Spleen (tissue), 11 donors: ENCODE measurements around the gene CRELD2. TPM values are rescaled to one million over a fixed set of nuclear protein-coding genes. Genes with fewer than 3 reads are reported as not detected.

ENCODE experiments used
- DNase-seq: peaks from one replicate; pipeline ENCODE4 v3.0.0-alpha.2; 2020
- H3K27ac ChIP-seq, 8 donors: fragments of 200-600 bp; sonication (generic) in 7 of 8; 1 replicate in 4 of 8; 2 replicates in 4 of 8; pipeline versions ENCODE4 v1.5.0 to v1.8.0; 2016 to 2021; ENCODE audit warnings: inconsistent platforms in 4 of 8, mild to moderate bottlenecking in 4 of 8, moderate library complexity in 1 of 8
- H3K27me3 ChIP-seq, 7 donors: fragments of 200-600 bp; sonication (generic) in 6 of 7; replicated peaks in 1 of 7; 1 replicate in 4 of 7; 2 replicates in 3 of 7; pipeline versions ENCODE4 v1.5.0 to v1.8.0; 2016 to 2021; ENCODE audit warnings: inconsistent platforms in 3 of 7, mild to moderate bottlenecking in 1 of 7
- H3K36me3 ChIP-seq, 6 donors: fragments of 200-600 bp; sonication (generic) in 5 of 6; 1 replicate in 4 of 6; 2 replicates in 2 of 6; pipeline versions ENCODE4 v1.5.0 to v1.8.0; 2016 to 2021; ENCODE audit warnings: inconsistent platforms in 2 of 6
- H3K4me1 ChIP-seq, 6 donors: fragments of 200-600 bp; sonication (generic) in 5 of 6; 1 replicate in 3 of 6; 2 replicates in 3 of 6; pipeline versions ENCODE4 v1.5.0 to v1.8.0; 2016 to 2021; ENCODE audit warnings: inconsistent platforms in 3 of 6
- H3K4me3 ChIP-seq, 8 donors: fragments of 200-600 bp; sonication (generic) in 7 of 8; 1 replicate in 4 of 8; 2 replicates in 4 of 8; pipeline versions ENCODE4 v1.5.0 to v1.8.0; 2016 to 2021; ENCODE audit warnings: inconsistent platforms in 4 of 8, mild to moderate bottlenecking in 4 of 8, moderate library complexity in 2 of 8
- H3K9me3 ChIP-seq, 8 donors: fragments of 200-600 bp; sonication (generic) in 7 of 8; 1 replicate in 4 of 8; 2 replicates in 4 of 8; pipeline versions ENCODE4 v1.5.0 to v1.8.0; 2016 to 2021; ENCODE audit warnings: inconsistent platforms in 4 of 8
- POLR2A ChIP-seq, 3 donors: fragments of 450-650 bp; IDR thresholded peaks; one replicate each; pipeline ENCODE4 v1.5.1; 2017; ENCODE audit warnings: antibody characterized with exemption in 3 of 3, mild to moderate bottlenecking in 1 of 3
- POLR2AphosphoS5 ChIP-seq, 3 donors: sonication (generic); formaldehyde crosslinking; IDR thresholded peaks; one replicate each; pipeline ENCODE4 v1.5.1; 2017; ENCODE audit warnings: antibody characterized with exemption in 3 of 3
- WGBS, 5 donors: extraction: QIAGEN DNeasy Blood & Tissue Kit in 3 of 5; methylation state at CpG; one replicate each; pipeline versions ENCODE4 v1.1.5 to v1.1.7; 2013 to 2018; 5-methylcytosine and 5-hydroxymethylcytosine counted together
- intact Hi-C: fragments of 100-400 bp; cut with DNase I; formaldehyde crosslinking; loops from one replicate; pipeline ENCODE4 v1.15.0; 2023; ENCODE audit warnings: low total_unique reads
- polyA plus RNA-seq, 3 donors: library from polyadenylated mRNA; stranded (reverse); fragments of 200-250 nt; gene quantifications; one replicate each; pipeline ENCODE4 v1.2.1, GENCODE V29; 2013
- total RNA-seq, 7 donors: library from RNA; depleted of rRNA in 3 of 7; stranded (reverse); fragments of >200 nt in 3 of 7; fragmentation: NEBNext Ultra II Directional in 4 of 7; extraction: Animal tissue kit (Norgen Biotek cat#: 25700) in 4 of 7; gene quantifications; one replicate each; pipeline versions ENCODE4 v1.1.0 to v1.2.1, GENCODE V29; 2016 to 2021
- TF ChIP-seq, protein P1 (sequence below), 11 experiments: fragments of 200-600 bp in 7 of 11; fragments of 450-650 bp in 4 of 11; sonication (generic) in 4 of 11; IDR thresholded peaks in 8 of 11; conservative IDR thresholded peaks in 3 of 11; 1 replicate in 7 of 11; 2 replicates in 4 of 11; pipeline versions ENCODE4 v1.4.0 to v1.8.0; 2016 to 2021; ENCODE audit warnings: antibody characterized with exemption in 11 of 11, inconsistent platforms in 4 of 11, mild to moderate bottlenecking in 1 of 11
- donor health status: healthy with polysubstance abuse.
- donor health status: DM: no; HTN: no; CAD: no; lungs with moderate emphysema.
- donor health status: DM: no; HTN: no; CAD: no.
- donor health status: Bipolar disorder and iron deficiency.
- donor health status: healthy.
- donor health status: DM: no; HTN: no; CAD: no.
- donor health status: DM: yes; HTN: yes; CAD: no.

Gene CRELD2
- total and polyA plus RNA-seq, 10 donors: 16.2 to 46.3 (median 34.9) TPM

- no peak overlapping the region for H3K4me3 ChIP-seq
- peaks cover 0 to 28% (median 8%) of the 10 kb centered on the region in 6 donors for H3K4me1 ChIP-seq
- H3K36me3 ChIP-seq: peaks cover 5 to 64% (median 37%) of the 10 kb centered on the region in 6 donors
- DNase-seq: no peak
- no peaks in the 10 kb centered on the region for H3K27me3 ChIP-seq
- intact Hi-C loops: no loop called here
- H3K9me3 ChIP-seq: no peaks in the 10 kb centered on the region
- no peak for TF ChIP-seq POLR2A (IDR thresholded peaks at IDR 0.05)
- TF ChIP-seq, protein P1, sequence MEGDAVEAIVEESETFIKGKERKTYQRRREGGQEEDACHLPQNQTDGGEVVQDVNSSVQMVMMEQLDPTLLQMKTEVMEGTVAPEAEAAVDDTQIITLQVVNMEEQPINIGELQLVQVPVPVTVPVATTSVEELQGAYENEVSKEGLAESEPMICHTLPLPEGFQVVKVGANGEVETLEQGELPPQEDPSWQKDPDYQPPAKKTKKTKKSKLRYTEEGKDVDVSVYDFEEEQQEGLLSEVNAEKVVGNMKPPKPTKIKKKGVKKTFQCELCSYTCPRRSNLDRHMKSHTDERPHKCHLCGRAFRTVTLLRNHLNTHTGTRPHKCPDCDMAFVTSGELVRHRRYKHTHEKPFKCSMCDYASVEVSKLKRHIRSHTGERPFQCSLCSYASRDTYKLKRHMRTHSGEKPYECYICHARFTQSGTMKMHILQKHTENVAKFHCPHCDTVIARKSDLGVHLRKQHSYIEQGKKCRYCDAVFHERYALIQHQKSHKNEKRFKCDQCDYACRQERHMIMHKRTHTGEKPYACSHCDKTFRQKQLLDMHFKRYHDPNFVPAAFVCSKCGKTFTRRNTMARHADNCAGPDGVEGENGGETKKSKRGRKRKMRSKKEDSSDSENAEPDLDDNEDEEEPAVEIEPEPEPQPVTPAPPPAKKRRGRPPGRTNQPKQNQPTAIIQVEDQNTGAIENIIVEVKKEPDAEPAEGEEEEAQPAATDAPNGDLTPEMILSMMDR (IDR thresholded peaks at IDR 0.05 in 8 of 11, conservative IDR thresholded peaks at IDR 0.05 in 3 of 11): no peak
- no peak for TF ChIP-seq POLR2AphosphoS5 (IDR thresholded peaks at IDR 0.05)
- no peak overlapping the region for H3K27ac ChIP-seq
- WGBS, 5 donors: 82 to 88% (median 86%) methylated on average over 21 of the region's 21 CpGs
These were observed 35.7 kb upstream of the CRELD2 start for GRCh38 chr22:49882519-49883293.

- Histone ChIP-seq H3K4me3 (no peak overlapping the region), H3K27ac (no peak overlapping the region), H3K36me3 (peaks cover 5 to 65% (median 36%) of the 10 kb centered on the region in 6 donors), H3K4me1 (peaks cover 0 to 28% (median 8%) of the 10 kb centered on the region in 6 donors), H3K9me3 (no peaks in the 10 kb centered on the region), H3K27me3 (no peaks in the 10 kb centered on the region)
- DNase-seq: no peak
- WGBS, 5 donors: 92 to 98% (median 94%) methylated on average over 4 of the region's 4 CpGs
- TF ChIP-seq, protein P1 (IDR thresholded peaks at IDR 0.05 in 8 of 11, conservative IDR thresholded peaks at IDR 0.05 in 3 of 11): no peak
- TF ChIP-seq POLR2AphosphoS5 (IDR thresholded peaks at IDR 0.05): no peak
- no peak for TF ChIP-seq POLR2A (IDR thresholded peaks at IDR 0.05)
- intact Hi-C loops: no loop called here
These were observed 35.2 kb upstream of the CRELD2 start for GRCh38 chr22:49883294-49883640.

GRCh38 chr22:49884075-49884474 lies 34.4 kb upstream of the CRELD2 start:
- WGBS, 5 donors: 95 to 99% (median 96%) methylated on average over 20 of the region's 20 CpGs
- H3K9me3 ChIP-seq: peaks cover 0 to under 1% (median 0%) of the 10 kb centered on the region in 8 donors
- peak; percentile 43 for DNase-seq
- H3K27me3 ChIP-seq: no peaks in the 10 kb centered on the region
- peaks cover 0 to 28% (median 8%) of the 10 kb centered on the region in 6 donors for H3K4me1 ChIP-seq
- no peak overlapping the region for H3K27ac ChIP-seq
- TF ChIP-seq POLR2AphosphoS5 (IDR thresholded peaks at IDR 0.05) (no peak), POLR2A (IDR thresholded peaks at IDR 0.05) (no peak)
- TF ChIP-seq, protein P1 (IDR thresholded peaks at IDR 0.05 in 8 of 11, conservative IDR thresholded peaks at IDR 0.05 in 3 of 11): no peak
- no peak overlapping the region for H3K4me3 ChIP-seq
- H3K36me3 ChIP-seq: peaks cover 5 to 68% (median 40%) of the 10 kb centered on the region in 6 donors
- intact Hi-C loops: no loop called here

DNA sequence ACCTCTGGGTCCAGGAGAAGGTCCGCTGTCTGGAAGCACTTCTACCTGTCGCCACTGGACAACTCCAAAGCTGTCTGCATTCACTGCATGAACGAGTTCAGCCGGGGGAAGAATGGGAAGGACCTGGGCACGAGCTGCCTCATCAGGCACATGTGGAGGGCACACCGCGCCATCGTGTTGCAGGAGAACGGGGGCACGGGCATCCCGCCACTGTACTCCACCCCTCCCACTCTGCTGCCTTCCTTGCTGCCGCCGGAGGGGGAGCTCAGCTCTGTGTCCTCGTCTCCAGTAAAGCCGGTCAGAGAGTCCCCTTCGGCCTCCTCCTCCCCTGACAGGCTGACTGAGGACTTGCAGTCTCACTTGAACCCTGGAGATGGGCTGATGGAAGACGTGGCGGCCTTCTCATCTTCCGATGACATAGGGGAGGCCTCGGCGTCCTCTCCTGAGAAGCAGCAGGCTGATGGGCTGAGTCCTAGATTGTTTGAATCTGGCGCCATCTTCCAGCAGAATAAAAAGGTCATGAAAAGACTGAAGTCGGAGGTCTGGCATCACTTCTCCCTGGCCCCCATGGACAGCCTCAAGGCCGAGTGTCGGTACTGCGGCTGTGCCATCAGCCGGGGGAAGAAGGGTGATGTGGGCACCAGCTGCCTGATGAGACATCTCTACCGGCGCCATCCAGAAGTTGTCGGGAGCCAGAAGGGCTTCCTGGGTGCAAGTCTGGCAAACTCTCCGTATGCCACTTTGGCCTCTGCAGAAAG lies 33.8 kb upstream of the CRELD2 start:
- peaks cover 5 to 74% (median 44%) of the 10 kb centered on the region in 6 donors for H3K36me3 ChIP-seq
- TF ChIP-seq POLR2AphosphoS5 (IDR thresholded peaks at IDR 0.05) (no peak), POLR2A (IDR thresholded peaks at IDR 0.05) (no peak)
- TF ChIP-seq, protein P1 (IDR thresholded peaks at IDR 0.05 in 8 of 11, conservative IDR thresholded peaks at IDR 0.05 in 3 of 11): no peak
- H3K27ac ChIP-seq: no peak overlapping the region
- intact Hi-C loops: no loop called here
- H3K4me3 ChIP-seq: no peak overlapping the region
- peaks cover 0 to 6% (median 2%) of the 10 kb centered on the region in 8 donors for H3K9me3 ChIP-seq
- H3K27me3 ChIP-seq: no peaks in the 10 kb centered on the region
- 93 to 95% (median 93%) methylated on average over 26 to 31 of the region's 31 CpGs for WGBS, 5 donors
- peak; percentile 63 for DNase-seq
- H3K4me1 ChIP-seq: peaks cover 0 to 28% (median 8%) of the 10 kb centered on the region in 6 donors
